Measurements from ENCODE around the gene FAM89B. TPM values are rescaled to one million over a fixed set of nuclear protein-coding genes. Genes with fewer than 3 reads are reported as not detected.

Gene FAM89B
- total RNA-seq, 2 donors from 2014 or later = 53.3 to 127 TPM

GRCh38 chr11:65569164-65569972 is 3.0 kb upstream of the FAM89B start:
- Histone ChIP-seq H3K27ac (peak overlapping the region; percentile 93 to 96), H3K9me3 (no peaks in the 10 kb centered on the region), H3K36me3 (no peaks in the 10 kb centered on the region), H3K4me3 (peak overlapping the region; percentile 93), H3K27me3 (replicated peaks; ENCODE audit: insufficient read depth) (no peaks in the 10 kb centered on the region), H3K4me1 (ENCODE audit: control insufficient read depth in 1 of 2, low read depth in 2 of 2) (peaks cover 38 to 62% of the 10 kb centered on the region in 2 donors)
- DNase-seq (ENCODE audit: low spot score) (no peak), ATAC-seq (ENCODE audit: insufficient number of reproducible peaks, low FRiP score, low read depth) (no peak)
- no peak for TF ChIP-seq CTCF (IDR thresholded peaks at IDR 0.05)

GRCh38 chr11:65569973-65570918 is 2.1 kb upstream of the FAM89B start, which contains the start of gene ZNRD2:
Gene ZNRD2, plus strand, starts transcription at chr11:65570477. Its CDS starts 15 bp downstream, at chr11:65570492.
- Histone ChIP-seq H3K36me3 (no peaks in the 10 kb centered on the region), H3K27ac (peak within 1 kb of the TSS; percentile 93 to 96), H3K27me3 (replicated peaks; ENCODE audit: insufficient read depth) (no peaks in the 10 kb centered on the region), H3K4me3 (peak within 1 kb of the TSS; percentile 93), H3K9me3 (no peaks in the 10 kb centered on the region), H3K4me1 (ENCODE audit: control insufficient read depth in 1 of 2, low read depth in 2 of 2) (peaks cover 38 to 68% of the 10 kb centered on the region in 2 donors)
- peak; percentile 70 for ATAC-seq (ENCODE audit: insufficient number of reproducible peaks, low FRiP score, low read depth)
- TF ChIP-seq CTCF (IDR thresholded peaks at IDR 0.05) = peak; percentile 40
- DNase-seq (ENCODE audit: low spot score) = peak; percentile 92

- no peaks in the 10 kb centered on the region for H3K36me3 ChIP-seq
- TF ChIP-seq CTCF (IDR thresholded peaks at IDR 0.05) = no peak
- peak overlapping the region; percentile 79 to 96 for H3K27ac ChIP-seq
- DNase-seq (ENCODE audit: low spot score) (no peak), ATAC-seq (ENCODE audit: insufficient number of reproducible peaks, low FRiP score, low read depth) (no peak)
- peaks cover 38 to 59% of the 10 kb centered on the region in 2 donors for H3K4me1 ChIP-seq (ENCODE audit: control insufficient read depth in 1 of 2, low read depth in 2 of 2)
- H3K4me3 ChIP-seq = peak overlapping the region; percentile 93
- H3K9me3 ChIP-seq = no peaks in the 10 kb centered on the region
- no peaks in the 10 kb centered on the region for H3K27me3 ChIP-seq (replicated peaks; ENCODE audit: insufficient read depth)
Measured at GRCh38 chr11:65571420-65571819, 918 bp upstream of the FAM89B start.

GRCh38 chr11:65571940-65572339 is 398 bp upstream of the FAM89B start:
- Histone ChIP-seq H3K36me3 (no peaks in the 10 kb centered on the region), H3K4me3 (peak overlapping the region; percentile 93), H3K27ac (peak overlapping the region; percentile 79 to 96), H3K27me3 (replicated peaks; ENCODE audit: insufficient read depth) (no peaks in the 10 kb centered on the region), H3K9me3 (no peaks in the 10 kb centered on the region), H3K4me1 (ENCODE audit: control insufficient read depth in 1 of 2, low read depth in 2 of 2) (peaks cover 38 to 56% of the 10 kb centered on the region in 2 donors)
- no peak for ATAC-seq (ENCODE audit: insufficient number of reproducible peaks, low FRiP score, low read depth)
- TF ChIP-seq CTCF (IDR thresholded peaks at IDR 0.05) = no peak
- DNase-seq (ENCODE audit: low spot score) = no peak
